T47D (cell line): ENCODE data around the gene MAN1C1.
"Not testable (repeated sequence)": the region's sequence is repeated elsewhere in the genome, so short reads cannot be mapped to it uniquely, and the experiment has no call there.

Experiments used
- DNase-seq, 2 experiments: peaks; one replicate each; pipeline versions ENCODE4 v3.0.0 to v3.0.0-alpha.2; 2011 to 2012; ENCODE audit warnings: low read depth in 1 of 2, low spot score in 1 of 2
- JUND ChIP-seq: IDR thresholded peaks from 2 replicates; pipeline ENCODE4 v1.6.1; 2012; ENCODE audit warnings: low read depth
- in situ Hi-C: cut with HindIII; loops from 2 replicates; pipeline ENCODE4 v1.10.0; 2016; ENCODE audit warnings: low sequenced_read_pairs, low pct_unique_long_range_greater_than_20kb

Gene MAN1C1

GRCh38 chr1:25622531-25622930 is 5.9 kb downstream of the MAN1C1 start:
- DNase-seq = no peak
- in situ Hi-C loops = no loop called here
- no peak for TF ChIP-seq JUND

- in situ Hi-C loops = no loop called here
- TF ChIP-seq JUND = no peak
- no peak for DNase-seq
Measured at GRCh38 chr1:25623007-25623406, 6.4 kb downstream of the MAN1C1 start.

- DNase-seq = no peak
- in situ Hi-C loops = no loop called here
- TF ChIP-seq JUND = no peak
Measured at GRCh38 chr1:25623731-25624130, 7.1 kb downstream of the MAN1C1 start.

- DNase-seq = no peak
- no peak for TF ChIP-seq JUND
- in situ Hi-C loops = no loop called here
Measured at GRCh38 chr1:25624156-25624555, 7.6 kb downstream of the MAN1C1 start.

GRCh38 chr1:25624604-25625003 is 8.0 kb downstream of the MAN1C1 start:
- in situ Hi-C loops = no loop called here
- TF ChIP-seq JUND = no peak
- DNase-seq = no peak

- in situ Hi-C loops = no loop called here
- TF ChIP-seq JUND = no peak
Measured at GRCh38 chr1:25626018-25626417, 9.4 kb downstream of the MAN1C1 start.

GRCh38 chr1:25628741-25629421 is 12.3 kb downstream of the MAN1C1 start:
- TF ChIP-seq JUND = no peak
- in situ Hi-C loops = no loop called here
- DNase-seq = no peak

More at GRCh38 chr1:25626018-25626417, 9.4 kb downstream of the MAN1C1 start:
- no peak for DNase-seq

GRCh38 chr1:25629836-25630235 is 13.2 kb downstream of the MAN1C1 start:
- no peak for DNase-seq
- TF ChIP-seq JUND = no peak
- in situ Hi-C loops = no loop called here

- no peak for TF ChIP-seq JUND
- in situ Hi-C loops = no loop called here
- DNase-seq = no peak
Measured at GRCh38 chr1:25631750-25632485, 15.3 kb downstream of the MAN1C1 start.

GRCh38 chr1:25634066-25634465 is 17.5 kb downstream of the MAN1C1 start:
- in situ Hi-C loops = no loop called here
- TF ChIP-seq JUND = no peak
- no peak for DNase-seq

GRCh38 chr1:25634896-25635295 is 18.3 kb downstream of the MAN1C1 start:
- no peak for TF ChIP-seq JUND
- DNase-seq = no peak
- in situ Hi-C loops = no loop called here

- in situ Hi-C loops, DNase-seq: not testable (repeated sequence)
Measured at GRCh38 chr1:25636141-25636540, 19.6 kb downstream of the MAN1C1 start.

GRCh38 chr1:25640646-25641328 is 24.2 kb downstream of the MAN1C1 start:
- TF ChIP-seq JUND = no peak

More at GRCh38 chr1:25640646-25641328, 24.2 kb downstream of the MAN1C1 start:
- in situ Hi-C loops = no loop called here
- no peak for DNase-seq
